GM12878 (cell line): ENCODE data around the gene NRP2. TPM values are rescaled to one million over a fixed set of nuclear protein-coding genes. Genes with fewer than 3 reads are reported as not detected.

Experiments
- ATAC-seq: fragments of 200-7000 bp; cut with Tn5 transposase; 3 replicates; pipeline ENCODE4 v1.9.1; 2020; ENCODE audit warnings: mild to moderate bottlenecking, moderate library complexity
- BruUV-seq: library from RNA; stranded (reverse); fragments of 400-500 nt; replicated peaks from 2 replicates; lab custom pipeline; 2021; lab: Mats Ljungman, UMichigan
- CTCF ChIA-PET: fragments of 300-600 bp; sonication (Branson Sonifier 250); formaldehyde crosslinking; extraction: SDS; loops from one replicate; lab custom pipeline; 2021; ENCODE audit warnings: inconsistent platforms; lab: Yijun Ruan, JAX
- POLR2A ChIA-PET: fragments of 350-600 bp; formaldehyde crosslinking; extraction: SDS; loops from one replicate; lab custom pipeline; 2021; ENCODE audit warnings: inconsistent platforms; lab: Charles Lee
- RAD21 ChIA-PET: fragments of 300-600 bp; sonication (Branson Sonifier 250); formaldehyde crosslinking; loops from one replicate; lab custom pipeline; 2023; ENCODE audit warnings: antibody characterized with exemption; ENCODE audit not compliant: unreplicated experiment; lab: Charles Lee
- SMC1A ChIA-PET: fragments of 300-600 bp; sonication (Branson Sonifier 250); formaldehyde crosslinking; loops from one replicate; lab custom pipeline; 2023; ENCODE audit not compliant: unreplicated experiment, uncharacterized antibody; lab: Charles Lee
- DNase-seq: peaks from one replicate; pipeline ENCODE4 v3.0.0-alpha.2; 2011; ENCODE audit warnings: low read depth, low spot score
- FAIRE-seq: peaks from 3 replicates; lab custom pipeline; 2011; peaks lifted over from hg19 to GRCh38; lab: Jason Lieb, UNC
- H2AFZ ChIP-seq: 2 replicates; pipeline ENCODE4 v1.6.0; 2011; ENCODE audit warnings: low read depth, low read length, control low read depth; ENCODE audit not compliant: control insufficient read depth
- H3K27ac ChIP-seq: 2 replicates; pipeline ENCODE4 v1.5.1; 2011; ENCODE audit warnings: control low read depth; ENCODE audit not compliant: control insufficient read depth, insufficient read depth
- H3K27me3 ChIP-seq, 2 experiments: replicated peaks in 1 of 2; 2 replicates each; pipeline versions ENCODE4 v1.6.0 to v1.6.1; 2011; ENCODE audit warnings: low read length in 1 of 2; ENCODE audit not compliant: control insufficient read depth in 2 of 2, insufficient read depth in 2 of 2
- H3K36me3 ChIP-seq, 2 experiments: 2 replicates each; pipeline ENCODE4 v1.5.1; 2011; ENCODE audit warnings: low read length in 1 of 2; ENCODE audit not compliant: control insufficient read depth in 2 of 2, insufficient read depth in 2 of 2
- H3K4me1 ChIP-seq: 2 replicates; pipeline ENCODE4 v1.6.1; 2011; ENCODE audit warnings: mild to moderate bottlenecking, low read length, moderate library complexity, mixed read lengths; ENCODE audit not compliant: control insufficient read depth, insufficient read depth
- H3K4me2 ChIP-seq: 2 replicates; pipeline ENCODE4 v1.6.0; 2011; ENCODE audit warnings: control low read depth; ENCODE audit not compliant: control insufficient read depth, insufficient read depth
- H3K4me3 ChIP-seq: fragments of 200-600 bp; sonication (generic); 2 replicates; pipeline ENCODE4 v1.5.1; 2016
- H3K79me2 ChIP-seq: 2 replicates; pipeline ENCODE4 v1.6.0; 2011; ENCODE audit warnings: low read length; ENCODE audit not compliant: control insufficient read depth, insufficient read depth
- H3K9ac ChIP-seq: 2 replicates; pipeline ENCODE4 v1.8.0; 2011; ENCODE audit warnings: low read length, control low read depth, mixed read lengths; ENCODE audit not compliant: control insufficient read depth, insufficient read depth
- H3K9me3 ChIP-seq: replicated peaks from 3 replicates; pipeline ENCODE4 v1.5.1; 2011; ENCODE audit warnings: mild to moderate bottlenecking, low read length; ENCODE audit not compliant: control insufficient read depth, insufficient read depth
- H4K20me1 ChIP-seq: 2 replicates; pipeline ENCODE4 v1.6.0; 2011; ENCODE audit not compliant: control insufficient read depth, insufficient read depth
- ZNF687 ChIP-seq: fragments of 450-650 bp; IDR thresholded peaks from 2 replicates; pipeline ENCODE4 v1.6.1; 2017; ENCODE audit warnings: mild to moderate bottlenecking, moderate library complexity
- WGBS: methylation state at CpG from one replicate; pipeline ENCODE4 v1.1.6; 2016; ENCODE audit warnings: low lambda C conversion rate; ENCODE audit not compliant: insufficient replicate concordance, insufficient coverage; ENCODE audit errors: missing lambda C conversion rate; 5-methylcytosine and 5-hydroxymethylcytosine counted together
- in situ Hi-C: fragments of 300-500 bp; cut with MboI; formaldehyde crosslinking; loops from 9 replicates; pipeline ENCODE4 v1.14.3; 2018; ENCODE audit warnings: mixed read lengths
- intact Hi-C: fragments of 100-400 bp; cut with micrococcal nuclease; formaldehyde crosslinking; loops from one replicate; pipeline ENCODE4 v1.14.2; 2022; ENCODE audit not compliant: unreplicated experiment
- polyA plus RNA-seq, 11 experiments: library from polyadenylated mRNA; depleted of rRNA in 4 of 11; unstranded in 6 of 11; stranded (reverse) in 5 of 11; fragments of >200 nt; fragmentation: Nextera tagmentation in 4 of 11; fragmentation: Illumina TruSeq in 1 of 11; extraction: Ambion mirVana in 4 of 11; extraction: Trizol in 1 of 11; gene quantifications; 1 replicate in 1 of 11; 2 replicates in 10 of 11; pipeline versions ENCODE4 v1.2.1 to v1.2.3, GENCODE V29; 2011 to 2016; ENCODE audit warnings: inconsistent platforms in 2 of 11, missing spikeins in 2 of 11, low read depth in 1 of 11
- total RNA-seq, 4 experiments: library from RNA; depleted of rRNA in 3 of 4; stranded (reverse); fragments of >200 nt in 3 of 4; fragmentation: Illumina TruSeq in 1 of 4; extraction: Trizol in 1 of 4; gene quantifications; 2 replicates each; pipeline versions ENCODE4 v1.2.1 to v1.2.3, GENCODE V29; 2013 to 2021
- TF ChIP-seq, protein P1 (sequence below): fragments of 450-650 bp; IDR thresholded peaks from 2 replicates; pipeline ENCODE4 v1.6.1; 2016; ENCODE audit warnings: mild to moderate bottlenecking
- TF ChIP-seq, protein P2 (sequence below): IDR thresholded peaks from 2 replicates; pipeline ENCODE4 v1.6.1; 2012; ENCODE audit warnings: improper control_type of control experiment, low read depth, low read length; ENCODE audit not compliant: insufficient replicate concordance

The NRP2 gene
- total and polyA plus RNA-seq, 10 of the 15 experiments (the other 5 are each of a cell fraction or from before 2014, with no cell fraction given) = 0.06 to 1.2 (median 0.46) TPM

- no peaks in the 10 kb centered on the region for H4K20me1 ChIP-seq
- H3K9ac ChIP-seq = no peak overlapping the region
- RAD21 ChIA-PET = interaction anchor here (1.2 kb wide), 1 partner anchor 36 kb away, joined by 4 read pairs; no protein-coding TSS in a partner anchor
- ATAC-seq (no peak), FAIRE-seq (no peak), DNase-seq (no peak)
- no peaks in the 10 kb centered on the region for H3K36me3 ChIP-seq
- no peak overlapping the region for H3K27ac ChIP-seq
- CTCF ChIA-PET = interaction anchor here (1.4 kb wide), 1 partner anchor 39 kb away, joined by 5 read pairs; no protein-coding TSS in a partner anchor
- no peaks in the 10 kb centered on the region for H3K9me3 ChIP-seq
- H3K4me2 ChIP-seq = no peak overlapping the region
- WGBS = 25% methylated on average over 10 of the region's 10 CpGs
- H3K27me3 ChIP-seq = no peaks in the 10 kb centered on the region
- TF ChIP-seq, protein P1, sequence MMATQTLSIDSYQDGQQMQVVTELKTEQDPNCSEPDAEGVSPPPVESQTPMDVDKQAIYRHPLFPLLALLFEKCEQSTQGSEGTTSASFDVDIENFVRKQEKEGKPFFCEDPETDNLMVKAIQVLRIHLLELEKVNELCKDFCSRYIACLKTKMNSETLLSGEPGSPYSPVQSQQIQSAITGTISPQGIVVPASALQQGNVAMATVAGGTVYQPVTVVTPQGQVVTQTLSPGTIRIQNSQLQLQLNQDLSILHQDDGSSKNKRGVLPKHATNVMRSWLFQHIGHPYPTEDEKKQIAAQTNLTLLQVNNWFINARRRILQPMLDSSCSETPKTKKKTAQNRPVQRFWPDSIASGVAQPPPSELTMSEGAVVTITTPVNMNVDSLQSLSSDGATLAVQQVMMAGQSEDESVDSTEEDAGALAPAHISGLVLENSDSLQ = peak; percentile 26; the same call in 1 of the 2 replicates
- TF ChIP-seq ZNF687 = 0 out of 2 replicates have a peak, but pooled peaks have one; percentile 14
- TF ChIP-seq, protein P2, sequence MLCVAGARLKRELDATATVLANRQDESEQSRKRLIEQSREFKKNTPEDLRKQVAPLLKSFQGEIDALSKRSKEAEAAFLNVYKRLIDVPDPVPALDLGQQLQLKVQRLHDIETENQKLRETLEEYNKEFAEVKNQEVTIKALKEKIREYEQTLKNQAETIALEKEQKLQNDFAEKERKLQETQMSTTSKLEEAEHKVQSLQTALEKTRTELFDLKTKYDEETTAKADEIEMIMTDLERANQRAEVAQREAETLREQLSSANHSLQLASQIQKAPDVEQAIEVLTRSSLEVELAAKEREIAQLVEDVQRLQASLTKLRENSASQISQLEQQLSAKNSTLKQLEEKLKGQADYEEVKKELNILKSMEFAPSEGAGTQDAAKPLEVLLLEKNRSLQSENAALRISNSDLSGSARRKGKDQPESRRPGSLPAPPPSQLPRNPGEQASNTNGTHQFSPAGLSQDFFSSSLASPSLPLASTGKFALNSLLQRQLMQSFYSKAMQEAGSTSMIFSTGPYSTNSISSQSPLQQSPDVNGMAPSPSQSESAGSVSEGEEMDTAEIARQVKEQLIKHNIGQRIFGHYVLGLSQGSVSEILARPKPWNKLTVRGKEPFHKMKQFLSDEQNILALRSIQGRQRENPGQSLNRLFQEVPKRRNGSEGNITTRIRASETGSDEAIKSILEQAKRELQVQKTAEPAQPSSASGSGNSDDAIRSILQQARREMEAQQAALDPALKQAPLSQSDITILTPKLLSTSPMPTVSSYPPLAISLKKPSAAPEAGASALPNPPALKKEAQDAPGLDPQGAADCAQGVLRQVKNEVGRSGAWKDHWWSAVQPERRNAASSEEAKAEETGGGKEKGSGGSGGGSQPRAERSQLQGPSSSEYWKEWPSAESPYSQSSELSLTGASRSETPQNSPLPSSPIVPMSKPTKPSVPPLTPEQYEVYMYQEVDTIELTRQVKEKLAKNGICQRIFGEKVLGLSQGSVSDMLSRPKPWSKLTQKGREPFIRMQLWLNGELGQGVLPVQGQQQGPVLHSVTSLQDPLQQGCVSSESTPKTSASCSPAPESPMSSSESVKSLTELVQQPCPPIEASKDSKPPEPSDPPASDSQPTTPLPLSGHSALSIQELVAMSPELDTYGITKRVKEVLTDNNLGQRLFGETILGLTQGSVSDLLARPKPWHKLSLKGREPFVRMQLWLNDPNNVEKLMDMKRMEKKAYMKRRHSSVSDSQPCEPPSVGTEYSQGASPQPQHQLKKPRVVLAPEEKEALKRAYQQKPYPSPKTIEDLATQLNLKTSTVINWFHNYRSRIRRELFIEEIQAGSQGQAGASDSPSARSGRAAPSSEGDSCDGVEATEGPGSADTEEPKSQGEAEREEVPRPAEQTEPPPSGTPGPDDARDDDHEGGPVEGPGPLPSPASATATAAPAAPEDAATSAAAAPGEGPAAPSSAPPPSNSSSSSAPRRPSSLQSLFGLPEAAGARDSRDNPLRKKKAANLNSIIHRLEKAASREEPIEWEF = no peak
- H2AFZ ChIP-seq = no peak overlapping the region
- BruUV-seq = no TSS peak
- SMC1A ChIA-PET = interaction anchor here (0.9 to 1.3 kb wide), 2 partner anchors 11 to 14 kb away, joined by 3 to 5 read pairs; no protein-coding TSS in a partner anchor
- intact Hi-C loops = no loop called here
- in situ Hi-C loops = loop anchor here (25.0 kb wide), 1 partner anchor 1620 kb away; no protein-coding TSS in a partner anchor
- peaks cover 39% of the 10 kb centered on the region for H3K4me1 ChIP-seq
- no peaks in the 10 kb centered on the region for H3K79me2 ChIP-seq
- no peak overlapping the region for H3K4me3 ChIP-seq
- POLR2A ChIA-PET = interaction anchor here (1.2 kb wide), 1 partner anchor 10 kb away, joined by 6 read pairs; no protein-coding TSS in a partner anchor
Observed at GRCh38 chr2:205717175-205717846, 35.0 kb downstream of the NRP2 start.
